SK-MEL-5 (cell line): ENCODE measurements around the gene LMTK3. TPM values are rescaled to one million over a fixed set of nuclear protein-coding genes. Genes with fewer than 3 reads are reported as not detected.
A peak's percentile ranks its signal among the peaks of the same experiment; 100 is the strongest.

Experiments
- DNase-seq: peaks from one replicate; pipeline ENCODE4 v3.0.0-alpha.2; 2016; ENCODE audit warnings: low read depth, low spot score
- in situ Hi-C: cut with HindIII; loops from 2 replicates; pipeline ENCODE4 v1.10.0; 2016; ENCODE audit warnings: low sequenced_read_pairs, high pct_unique_total_duplicates, low pct_unique_long_range_greater_than_20kb
- polyA plus RNA-seq, 2 experiments: library from polyadenylated mRNA; depleted of rRNA; stranded (reverse); fragments of >200 nt; gene quantifications; 2 replicates each; pipeline ENCODE4 v1.2.3, GENCODE V29; 2015
- total RNA-seq: library from RNA; depleted of rRNA; stranded (reverse); fragments of >200 nt; shearing (Covaris generic); gene quantifications from 2 replicates; pipeline ENCODE4 v1.2.3, GENCODE V29; 2014; rRNA removed

The LMTK3 gene, protein sequence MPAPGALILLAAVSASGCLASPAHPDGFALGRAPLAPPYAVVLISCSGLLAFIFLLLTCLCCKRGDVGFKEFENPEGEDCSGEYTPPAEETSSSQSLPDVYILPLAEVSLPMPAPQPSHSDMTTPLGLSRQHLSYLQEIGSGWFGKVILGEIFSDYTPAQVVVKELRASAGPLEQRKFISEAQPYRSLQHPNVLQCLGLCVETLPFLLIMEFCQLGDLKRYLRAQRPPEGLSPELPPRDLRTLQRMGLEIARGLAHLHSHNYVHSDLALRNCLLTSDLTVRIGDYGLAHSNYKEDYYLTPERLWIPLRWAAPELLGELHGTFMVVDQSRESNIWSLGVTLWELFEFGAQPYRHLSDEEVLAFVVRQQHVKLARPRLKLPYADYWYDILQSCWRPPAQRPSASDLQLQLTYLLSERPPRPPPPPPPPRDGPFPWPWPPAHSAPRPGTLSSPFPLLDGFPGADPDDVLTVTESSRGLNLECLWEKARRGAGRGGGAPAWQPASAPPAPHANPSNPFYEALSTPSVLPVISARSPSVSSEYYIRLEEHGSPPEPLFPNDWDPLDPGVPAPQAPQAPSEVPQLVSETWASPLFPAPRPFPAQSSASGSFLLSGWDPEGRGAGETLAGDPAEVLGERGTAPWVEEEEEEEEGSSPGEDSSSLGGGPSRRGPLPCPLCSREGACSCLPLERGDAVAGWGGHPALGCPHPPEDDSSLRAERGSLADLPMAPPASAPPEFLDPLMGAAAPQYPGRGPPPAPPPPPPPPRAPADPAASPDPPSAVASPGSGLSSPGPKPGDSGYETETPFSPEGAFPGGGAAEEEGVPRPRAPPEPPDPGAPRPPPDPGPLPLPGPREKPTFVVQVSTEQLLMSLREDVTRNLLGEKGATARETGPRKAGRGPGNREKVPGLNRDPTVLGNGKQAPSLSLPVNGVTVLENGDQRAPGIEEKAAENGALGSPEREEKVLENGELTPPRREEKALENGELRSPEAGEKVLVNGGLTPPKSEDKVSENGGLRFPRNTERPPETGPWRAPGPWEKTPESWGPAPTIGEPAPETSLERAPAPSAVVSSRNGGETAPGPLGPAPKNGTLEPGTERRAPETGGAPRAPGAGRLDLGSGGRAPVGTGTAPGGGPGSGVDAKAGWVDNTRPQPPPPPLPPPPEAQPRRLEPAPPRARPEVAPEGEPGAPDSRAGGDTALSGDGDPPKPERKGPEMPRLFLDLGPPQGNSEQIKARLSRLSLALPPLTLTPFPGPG (N-terminal part only)
- not detected in 2 replicates for total RNA-seq
- polyA plus RNA-seq (2015; cell fraction: cytosol; rRNA removed), result 0.10 TPM in 1 of 2 replicates, not detected in the other
- polyA plus RNA-seq (2015; cell fraction: nucleus; rRNA removed), result not detected in 2 replicates

DNA sequence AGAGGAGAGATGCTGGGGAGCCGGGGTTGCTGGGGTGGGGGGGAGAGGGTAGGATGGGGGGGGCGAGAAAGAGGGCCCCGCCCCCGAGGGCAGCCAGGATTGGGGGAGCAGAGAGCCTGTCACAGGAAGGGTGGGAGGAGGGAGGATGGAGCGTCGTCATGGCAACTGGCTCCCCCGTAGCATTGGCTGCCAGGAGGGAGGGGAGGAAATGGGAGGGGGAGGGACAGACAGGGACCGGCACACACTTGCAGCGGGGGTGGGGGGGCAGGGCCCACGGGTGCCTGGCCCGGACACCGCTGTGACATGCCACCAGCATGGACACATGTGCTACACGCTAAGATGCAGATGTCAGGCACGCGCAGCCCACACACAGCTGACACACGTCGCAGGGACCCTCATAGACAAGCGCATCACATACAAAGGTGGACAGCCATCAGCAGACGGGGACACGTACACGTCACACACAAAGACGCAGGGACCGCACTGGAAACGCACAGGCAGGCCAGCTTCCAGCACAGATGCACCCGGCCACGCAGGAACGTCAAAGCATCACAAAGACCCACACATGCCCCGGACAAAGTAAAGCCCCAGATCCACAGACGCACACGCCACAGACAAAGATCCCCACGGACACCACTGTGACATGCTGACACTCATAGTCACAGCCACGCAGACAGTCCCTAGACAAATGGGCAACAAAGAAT lies at the start of gene LMTK3:
TSS of gene LMTK3 (minus strand) at position 36 of the 704 bp plus-strand sequence. CDS start 259 bp downstream, outside the sequence.
- in situ Hi-C loops, result no loop called here
- DNase-seq, result peak; percentile 54

DNA sequence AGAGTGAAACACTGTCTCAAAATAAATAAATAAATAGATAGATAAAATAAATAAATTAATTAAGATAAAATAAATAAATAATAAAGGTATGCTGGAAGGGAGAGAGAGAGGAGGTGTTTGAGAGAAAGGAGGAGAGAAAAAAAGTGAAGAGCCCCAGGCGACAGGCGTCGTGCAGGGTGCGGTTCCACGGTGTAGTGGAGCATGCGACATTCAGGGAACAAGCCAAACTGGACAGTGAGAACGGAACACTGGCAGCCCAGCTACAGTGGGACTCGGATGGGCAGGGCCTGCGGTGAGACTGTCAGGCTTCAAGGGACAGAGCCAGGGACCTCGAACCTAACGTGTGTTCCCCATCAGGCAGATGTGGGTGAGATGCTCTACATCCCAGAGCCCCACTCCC lies 49.8 kb upstream of the LMTK3 start:
- DNase-seq, result no peak
- in situ Hi-C loops, result no loop called here

DNA sequence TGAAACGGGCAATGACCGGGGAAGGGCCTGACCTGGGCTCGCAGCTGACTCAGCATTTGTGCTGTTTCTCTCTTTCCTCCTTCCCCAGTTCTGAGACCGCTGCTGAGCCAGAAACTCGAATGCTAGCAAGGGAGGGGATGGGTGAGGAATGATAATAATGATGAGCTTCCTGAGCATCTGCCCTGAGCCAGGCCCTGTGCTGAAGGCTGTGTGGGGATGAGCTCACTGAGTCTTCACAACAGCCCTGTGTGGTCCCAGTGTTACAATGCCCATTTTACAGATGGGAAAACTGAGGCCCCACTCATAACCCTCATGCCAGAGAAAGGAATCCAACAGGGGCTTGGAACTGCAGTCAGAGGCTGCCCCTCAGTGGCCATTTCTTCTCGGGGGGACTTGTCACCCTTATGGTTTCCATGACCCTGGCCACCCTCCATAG lies 48.5 kb upstream of the LMTK3 start:
- DNase-seq, result peak; percentile 39
- in situ Hi-C loops, result no loop called here

GRCh38 chr19:48558018-48558684 lies 46.5 kb upstream of the LMTK3 start:
- in situ Hi-C loops, result no loop called here
- no peak for DNase-seq

GRCh38 chr19:48556825-48557224 lies 45.2 kb upstream of the LMTK3 start:
- DNase-seq, result no peak
- in situ Hi-C loops, result no loop called here

DNA sequence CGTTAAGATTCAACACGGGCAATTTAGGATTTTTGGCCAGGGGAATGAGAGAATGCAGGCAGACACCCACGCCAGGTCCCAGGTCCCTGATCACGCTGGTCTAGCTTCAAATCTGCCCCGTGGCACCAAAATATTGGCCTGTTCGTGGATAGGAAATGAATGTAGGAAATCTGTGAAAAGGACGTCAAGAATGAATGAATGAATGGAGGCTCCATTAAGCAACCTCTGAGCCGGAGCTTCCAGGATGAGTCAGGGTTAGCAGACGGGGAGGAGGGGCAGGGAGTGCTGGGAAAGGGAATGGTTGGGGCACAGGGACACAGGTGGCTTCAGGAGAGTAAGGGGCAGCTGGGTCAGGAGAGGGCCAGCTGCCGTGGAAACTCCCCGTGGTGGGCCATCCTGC lies 44.5 kb upstream of the LMTK3 start:
- in situ Hi-C loops, result no loop called here
- peak; percentile 28 for DNase-seq

- no peak for DNase-seq
- in situ Hi-C loops, result no loop called here
These were observed 42.9 kb upstream of the LMTK3 start for GRCh38 chr19:48554385-48555091.

DNA sequence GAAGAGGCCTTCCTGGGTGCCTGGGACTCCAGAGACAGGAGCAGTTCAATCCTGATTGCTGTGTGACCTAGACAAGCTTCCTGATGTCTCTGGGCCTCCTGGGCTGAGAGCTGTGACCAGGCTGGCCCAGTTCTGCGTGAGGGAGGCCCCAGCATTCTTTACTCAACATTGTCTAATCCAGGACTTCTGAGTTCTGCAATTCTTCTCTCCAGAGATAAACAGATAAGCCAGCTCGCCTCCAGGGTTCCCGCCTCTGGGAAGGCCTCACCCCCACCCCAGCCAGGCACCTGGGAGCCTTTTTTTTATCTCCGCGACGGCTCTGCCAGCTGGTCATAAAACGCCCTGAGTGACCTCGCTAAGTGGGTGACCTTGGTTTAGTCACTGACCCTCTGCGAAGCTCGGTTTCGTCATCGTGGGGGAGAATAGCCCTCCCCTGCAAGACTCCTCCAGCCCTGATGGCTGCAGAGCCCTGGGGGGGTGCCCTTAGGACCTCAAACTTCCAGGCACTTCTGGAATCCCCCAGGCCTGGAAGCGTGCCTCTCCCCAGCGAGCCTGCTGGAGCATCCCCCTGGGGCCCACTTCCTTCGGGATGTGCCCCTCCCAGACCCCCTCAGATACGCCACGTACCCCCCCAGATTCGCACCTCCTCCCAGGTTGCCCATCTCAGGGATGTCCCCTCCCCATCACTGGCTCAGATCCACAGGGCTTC lies 42.2 kb upstream of the LMTK3 start:
- in situ Hi-C loops, result no loop called here
- no peak for DNase-seq

GRCh38 chr19:48552406-48553322 lies 41.0 kb upstream of the LMTK3 start:
- in situ Hi-C loops, result no loop called here
- DNase-seq, result no peak

DNA sequence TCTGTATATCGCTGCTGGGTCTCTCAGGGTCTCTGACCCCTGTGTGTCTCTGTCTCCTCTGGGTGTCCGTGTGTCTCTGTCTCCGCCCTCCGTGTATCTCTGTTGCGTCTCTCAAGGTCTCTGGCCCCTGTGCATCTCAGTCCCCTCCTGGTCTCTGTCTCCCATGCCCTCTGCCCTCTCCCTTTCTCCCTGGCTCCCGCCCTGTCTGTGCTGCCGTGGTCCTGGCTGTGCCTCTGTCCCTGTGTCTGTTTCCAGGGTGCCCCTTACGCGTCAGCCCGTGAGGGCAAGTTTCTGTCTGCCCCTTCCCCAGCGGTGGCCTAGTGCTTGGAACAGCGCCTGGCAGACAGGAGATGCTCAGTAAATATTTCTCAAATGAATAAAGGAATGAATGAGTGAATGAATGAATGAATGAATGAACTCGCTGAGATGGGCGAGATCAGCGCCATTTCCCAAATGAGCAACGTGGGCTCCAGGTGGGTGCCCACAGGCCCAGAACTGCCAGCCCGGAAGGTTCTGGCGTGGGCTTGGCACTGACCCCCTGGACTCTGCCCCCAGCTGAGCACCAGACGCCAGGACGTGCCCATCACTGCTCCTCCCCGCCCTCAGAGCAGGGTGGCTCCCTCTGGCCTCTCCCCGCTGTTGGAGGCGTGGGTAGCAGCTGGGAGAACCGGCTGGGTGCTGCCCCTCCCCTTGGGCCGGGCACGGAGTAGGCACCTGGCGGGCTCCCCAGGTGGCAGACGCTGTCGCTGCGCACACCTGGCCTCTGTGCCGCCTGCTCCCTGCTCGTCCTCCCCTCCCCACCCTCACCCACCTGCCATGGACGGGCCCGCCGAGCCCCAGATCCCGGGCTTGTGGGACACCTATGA lies 40.0 kb upstream of the LMTK3 start, which contains the start of gene SULT2B1:
TSS of gene SULT2B1 (plus strand) at position 736 of the 866 bp plus-strand sequence. CDS start at position 817, 81 bp downstream.
- in situ Hi-C loops, result no loop called here
- DNase-seq, result no peak

GRCh38 chr19:48549380-48549779 lies 37.7 kb upstream of the LMTK3 start:
- in situ Hi-C loops, result no loop called here

DNA sequence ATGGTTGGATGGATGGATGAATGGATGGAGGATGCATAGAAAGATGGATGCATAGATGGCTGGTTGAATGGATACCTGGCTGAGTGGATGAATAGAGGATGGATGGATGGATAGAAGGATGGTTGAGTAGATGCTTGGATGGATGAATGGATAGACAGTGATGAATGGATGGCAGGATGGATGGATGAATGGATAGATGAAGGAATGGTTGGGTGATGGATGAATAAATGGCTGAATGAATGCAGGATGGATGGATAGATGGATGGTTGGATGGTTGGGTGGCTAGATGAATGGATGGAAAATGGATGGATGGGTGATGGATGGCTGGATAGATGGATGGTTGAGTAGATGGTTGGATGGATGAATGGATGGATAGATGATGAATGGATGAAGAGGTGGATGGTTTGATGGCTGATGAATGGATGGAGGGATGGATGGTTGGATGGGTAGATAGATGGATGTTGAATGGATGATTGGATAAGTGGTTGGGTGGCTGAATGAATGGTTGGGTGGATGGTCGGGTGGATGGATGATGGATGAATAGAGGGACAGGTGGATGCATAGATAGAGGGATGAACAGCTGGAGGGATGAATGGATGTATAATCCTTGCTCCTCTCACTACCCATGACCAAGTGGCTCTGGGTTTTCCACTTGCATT lies 36.7 kb upstream of the LMTK3 start:
- in situ Hi-C loops, result no loop called here
- DNase-seq, result no peak

More at GRCh38 chr19:48549380-48549779, 37.7 kb upstream of the LMTK3 start:
- DNase-seq, result peak; percentile 85

DNA sequence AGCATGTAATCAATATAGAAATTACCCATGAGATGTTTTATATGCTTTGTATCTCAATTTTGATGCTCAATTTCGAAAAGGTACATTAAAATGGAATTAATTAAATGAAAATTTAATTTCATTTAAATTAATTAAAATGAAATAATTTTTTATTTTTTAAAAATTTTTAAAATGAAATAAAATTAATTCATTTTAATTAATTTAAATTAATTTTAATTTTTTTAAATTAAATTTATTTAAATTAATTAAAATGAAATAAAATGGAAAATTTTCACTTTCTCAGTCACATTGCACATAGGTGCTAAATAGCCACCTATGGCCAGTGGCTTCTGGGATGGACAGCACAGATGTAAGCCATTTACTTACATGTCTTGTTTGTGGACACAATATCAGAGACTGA lies 36.1 kb upstream of the LMTK3 start:
- in situ Hi-C loops, result no loop called here

More for the DNA sequence above, 36.1 kb upstream of the LMTK3 start:
- DNase-seq, result no peak
